HG02571 (cell line): ENCODE results near the gene TIAM2.
"Not testable (repeated sequence)": the region's sequence is repeated elsewhere in the genome, so short reads cannot be mapped to it uniquely, and the experiment has no call there.

Experiments
- ATAC-seq: cut with Tn5 transposase; IDR thresholded peaks from one replicate; pipeline ENCODE4 v1.9.1; 2021; ENCODE audit warnings: mild to moderate bottlenecking, moderate library complexity; ENCODE audit not compliant: unreplicated experiment

The TIAM2 gene

GRCh38 chr6:154989448-154989847 is 5.7 kb upstream of the TIAM2 start:
- ATAC-seq, result no peak

DNA sequence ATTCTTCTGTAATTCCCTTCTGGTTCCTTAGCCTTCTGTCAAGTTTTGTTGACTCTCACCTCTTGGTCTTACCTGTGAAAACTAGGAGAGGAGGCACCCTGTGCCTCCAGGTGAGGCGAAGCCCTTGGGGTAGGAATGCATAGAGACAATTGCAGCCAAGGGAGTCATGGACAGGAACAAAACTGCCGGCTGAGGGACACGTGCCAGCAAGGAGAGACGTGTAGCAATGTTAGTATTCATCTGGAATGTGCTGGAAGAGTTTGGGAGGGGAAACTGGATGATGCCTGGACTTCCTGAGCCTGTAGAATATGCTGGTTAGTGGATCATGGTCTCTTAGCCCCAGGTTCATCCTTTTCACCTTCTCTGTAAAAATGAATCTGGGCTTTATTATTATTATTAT is 3.9 kb upstream of the TIAM2 start:
- ATAC-seq, result no peak

DNA sequence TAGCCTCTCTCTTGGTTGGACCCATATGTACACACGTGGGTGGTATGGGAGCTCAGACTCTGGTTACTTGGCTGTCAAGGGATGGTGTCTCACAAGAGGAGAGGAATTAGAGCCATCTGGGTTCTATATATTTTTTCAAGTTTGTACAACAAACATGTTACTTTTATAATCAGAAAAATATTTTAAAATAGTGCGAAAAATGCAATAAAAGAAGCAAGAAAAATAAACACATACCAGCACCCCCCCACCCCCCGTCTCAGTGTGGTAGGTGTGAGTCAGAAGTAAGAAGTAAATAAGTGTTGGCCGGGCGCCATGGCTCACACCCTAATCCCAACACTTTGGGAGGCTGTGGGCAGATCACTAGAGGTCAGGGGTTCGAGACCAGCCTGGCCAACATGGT is 2.1 kb upstream of the TIAM2 start:
- no peak for ATAC-seq

DNA sequence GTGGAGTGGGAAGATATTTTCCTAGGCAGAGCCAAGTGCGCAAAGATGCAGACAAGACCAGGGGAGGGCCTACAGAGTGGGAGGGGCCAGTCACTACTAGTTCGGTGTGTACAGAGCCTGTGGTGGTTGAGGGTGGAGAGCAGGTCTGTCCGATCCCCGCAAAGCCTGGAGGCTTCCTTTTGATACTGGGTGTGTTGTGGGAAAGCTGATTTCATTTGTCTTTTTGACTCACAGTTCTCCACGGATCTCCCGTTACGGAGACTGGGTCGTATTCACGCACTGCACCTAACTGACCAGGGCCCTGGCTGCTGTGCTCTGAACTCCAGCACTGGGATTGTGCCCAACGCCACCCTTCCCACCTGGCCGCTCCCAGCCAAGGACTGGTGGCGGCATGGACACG is 1.4 kb upstream of the TIAM2 start:
- no peak for ATAC-seq

- ATAC-seq, result no peak
Measured at GRCh38 chr6:154994836-154995253, 270 bp upstream of the TIAM2 start.

GRCh38 chr6:154996016-154996590 is 988 bp downstream of the TIAM2 start:
- ATAC-seq, result no peak

- ATAC-seq, result no peak
Measured at GRCh38 chr6:154996841-154997311, 1.8 kb downstream of the TIAM2 start.

- ATAC-seq, result no peak
Measured at GRCh38 chr6:154998855-154999254, 3.7 kb downstream of the TIAM2 start.

DNA sequence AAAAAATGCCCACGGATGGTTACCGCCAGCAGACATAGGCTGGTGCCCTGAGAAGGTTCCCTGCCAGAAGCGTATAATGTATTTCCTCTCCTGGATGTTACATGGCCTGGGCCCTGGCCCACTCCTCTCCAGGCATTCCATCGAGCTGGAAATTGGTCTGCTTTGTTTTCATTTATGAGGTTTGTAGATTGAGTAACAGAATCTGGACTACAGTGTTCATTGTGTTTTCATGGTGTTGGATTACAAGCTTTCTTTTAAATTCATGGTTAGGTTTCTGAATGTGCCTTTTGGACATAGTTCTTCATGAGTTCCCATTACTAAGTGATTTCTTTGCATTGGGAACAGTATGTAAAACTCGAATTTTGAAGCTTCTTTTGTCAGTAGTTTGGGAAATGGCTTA is 6.4 kb downstream of the TIAM2 start:
- no peak for ATAC-seq

- ATAC-seq, result no peak
Measured at GRCh38 chr6:155001934-155002333, 6.8 kb downstream of the TIAM2 start.

DNA sequence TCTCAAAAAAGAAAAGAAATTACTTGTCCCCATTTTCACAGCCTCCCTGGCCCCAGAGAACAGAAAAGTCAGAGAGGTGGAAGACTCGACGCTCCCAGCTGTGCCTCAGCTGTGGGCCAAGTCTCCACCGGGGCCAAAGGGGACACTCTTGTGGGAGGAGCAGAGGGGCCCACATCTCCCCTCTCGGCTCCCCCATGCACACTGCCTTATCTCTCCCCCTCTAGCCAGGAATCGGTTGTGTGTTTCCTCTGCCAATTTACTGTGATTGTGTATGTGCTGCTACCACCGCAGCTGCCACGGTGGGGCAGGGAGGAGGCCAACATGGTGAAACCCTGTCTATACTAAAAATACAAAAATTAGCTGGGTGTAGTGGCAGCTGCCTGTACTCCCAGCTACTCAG is 8.4 kb downstream of the TIAM2 start:
- no peak for ATAC-seq

- no peak for ATAC-seq
Measured at GRCh38 chr6:155004017-155004416, 8.9 kb downstream of the TIAM2 start.

- ATAC-seq, result no peak
Measured at GRCh38 chr6:155004576-155005372, 9.7 kb downstream of the TIAM2 start.

DNA sequence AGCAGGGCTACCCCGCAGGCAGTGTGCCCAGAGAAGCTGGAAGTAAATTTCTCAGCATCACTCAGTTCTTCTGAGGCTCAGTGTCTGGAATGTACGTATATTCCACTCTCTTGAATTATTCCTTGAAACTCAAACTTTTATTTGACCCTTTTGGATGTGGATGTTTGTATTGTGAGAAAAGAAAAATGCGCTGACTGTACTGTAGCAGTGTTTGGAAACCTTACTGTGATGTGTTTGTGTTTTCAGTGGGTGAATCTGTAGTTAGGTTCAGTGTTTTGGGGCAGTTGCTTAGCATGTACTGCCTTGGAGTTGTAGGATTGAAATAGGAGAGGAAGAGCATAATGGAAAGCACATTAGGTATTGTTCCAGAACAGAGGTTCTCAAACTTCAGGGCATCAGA is 13.5 kb downstream of the TIAM2 start:
- no peak for ATAC-seq

GRCh38 chr6:155010940-155011339 is 15.8 kb downstream of the TIAM2 start:
- no peak for ATAC-seq

DNA sequence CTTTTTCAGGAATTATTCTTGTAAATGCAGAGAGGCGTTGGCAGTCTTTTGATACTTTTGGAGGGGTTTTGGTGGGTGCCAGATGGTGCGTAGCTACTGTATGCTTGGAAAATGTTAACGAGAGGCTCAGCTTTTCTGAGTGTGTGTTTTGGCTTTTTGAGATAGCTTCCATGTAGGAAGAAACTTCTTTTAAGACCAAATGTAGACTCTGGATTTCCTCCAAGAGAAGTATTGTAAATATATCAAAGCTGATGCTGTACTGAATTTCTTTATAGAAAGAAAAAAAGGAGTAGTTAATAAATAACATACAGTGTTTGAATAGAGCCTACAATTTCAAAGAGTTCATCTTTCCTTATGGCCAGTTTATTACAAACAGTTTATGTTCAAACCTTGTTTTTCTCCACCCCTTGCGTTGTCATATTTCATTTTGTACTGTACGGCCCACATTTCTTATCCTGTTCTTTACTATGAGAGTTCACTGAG is 16.7 kb downstream of the TIAM2 start:
- no peak for ATAC-seq

GRCh38 chr6:155013457-155013876 is 18.4 kb downstream of the TIAM2 start:
- ATAC-seq, result no peak

DNA sequence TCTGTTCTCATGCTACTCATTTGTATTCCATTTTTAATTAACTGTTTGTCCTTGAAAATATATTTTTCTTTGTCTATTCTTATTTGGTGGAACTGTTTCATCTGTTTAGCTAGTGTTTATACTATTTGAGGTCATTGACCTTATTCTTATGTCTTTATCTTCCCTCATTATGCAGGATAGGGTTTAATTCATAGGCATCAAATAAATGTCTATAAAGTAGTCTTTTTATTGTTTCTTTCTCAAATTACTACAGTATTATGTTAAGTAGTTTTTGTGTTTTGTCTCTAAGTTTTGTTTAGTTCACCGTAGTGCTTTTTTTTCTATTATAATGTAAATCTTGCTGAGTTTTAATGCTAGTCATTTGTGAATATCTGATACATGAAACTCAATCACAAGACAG is 19.0 kb downstream of the TIAM2 start:
- ATAC-seq, result no peak

DNA sequence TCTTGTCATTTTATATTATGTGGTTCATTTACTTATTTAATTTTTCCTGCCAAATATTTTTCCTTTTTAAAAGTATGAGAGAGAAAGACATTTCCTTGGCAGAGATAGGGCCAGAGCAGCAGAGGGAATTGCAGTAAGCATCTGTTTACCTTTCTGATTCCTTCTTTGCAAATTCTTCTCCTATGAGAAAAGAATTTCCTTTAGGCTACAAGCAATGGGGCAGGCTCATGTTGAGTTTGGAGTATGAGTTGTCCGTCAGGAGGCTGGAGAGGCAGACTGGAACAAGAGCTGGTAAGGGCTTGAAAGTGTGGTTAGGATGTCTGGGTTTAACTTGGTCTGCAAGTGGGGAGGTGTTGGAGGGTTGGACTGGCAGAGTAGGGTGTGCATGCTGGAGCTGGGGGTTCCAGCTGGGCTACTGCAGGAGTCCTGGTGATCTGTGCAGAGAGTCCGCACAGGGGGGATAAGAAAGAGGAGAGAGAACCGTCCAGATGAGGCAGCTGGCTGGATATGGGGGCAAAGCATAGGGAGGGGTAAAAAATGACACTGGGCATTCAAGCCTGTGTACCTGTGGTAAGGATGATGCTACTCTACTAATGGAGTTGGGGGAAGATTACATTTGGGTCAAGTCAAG is 19.7 kb downstream of the TIAM2 start:
- ATAC-seq, result no peak

DNA sequence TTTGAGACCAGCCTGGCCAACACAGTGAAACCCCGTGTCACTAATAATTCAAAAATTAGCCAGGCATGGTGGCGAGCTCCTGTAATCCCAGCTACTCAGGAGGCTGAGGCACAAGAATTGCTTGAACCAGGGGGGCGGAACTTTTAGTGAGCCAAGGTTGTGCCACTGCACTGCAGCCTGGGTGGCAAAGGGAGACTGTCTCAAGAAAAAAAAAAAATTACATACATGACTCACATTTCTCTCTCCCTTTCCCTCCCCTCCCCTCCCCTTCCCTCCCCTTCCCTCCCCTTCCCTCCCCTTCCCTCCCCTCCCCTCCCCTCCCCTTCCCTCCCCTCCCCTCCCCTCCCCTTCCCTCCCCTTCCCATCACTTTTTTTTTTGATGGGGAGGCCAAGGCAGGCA is 23.3 kb downstream of the TIAM2 start:
- ATAC-seq, result not testable (repeated sequence)

GRCh38 chr6:155021680-155022079 is 26.6 kb downstream of the TIAM2 start:
- no peak for ATAC-seq

DNA sequence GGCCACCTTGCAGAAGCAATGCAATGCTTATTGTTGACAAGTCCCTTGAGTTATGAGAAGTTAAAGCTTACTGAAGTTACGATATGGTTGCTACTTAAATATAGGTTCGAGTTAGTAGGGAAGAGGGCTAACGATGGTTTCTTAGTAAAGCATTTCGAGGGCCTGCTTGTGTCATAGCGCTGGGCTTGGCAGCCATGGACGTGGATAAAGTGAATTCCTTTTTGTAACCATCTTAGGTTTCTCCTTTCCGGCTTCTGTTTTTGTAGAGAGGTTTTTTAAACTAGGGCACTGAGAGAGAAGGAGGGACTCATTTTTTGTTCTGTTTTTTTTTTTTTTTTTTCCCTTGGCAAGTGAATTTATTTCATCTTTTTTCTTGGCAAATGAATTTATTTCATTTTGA is 27.6 kb downstream of the TIAM2 start:
- no peak for ATAC-seq
